GM21717 (cell line): Measurements from ENCODE around the gene RDH11.

Source experiments
- ATAC-seq: cut with Tn5 transposase; IDR thresholded peaks from one replicate; pipeline ENCODE4 v1.9.1; 2021; ENCODE audit warnings: mild to moderate bottlenecking, moderate library complexity; ENCODE audit not compliant: unreplicated experiment

The RDH11 gene

GRCh38 chr14:67650694-67651093 lies 44.9 kb downstream of the RDH11 start:
- no peak for ATAC-seq

GRCh38 chr14:67650151-67650550 lies 45.4 kb downstream of the RDH11 start:
- ATAC-seq: no peak

GRCh38 chr14:67646131-67646530 lies 49.4 kb downstream of the RDH11 start:
- no peak for ATAC-seq

- no peak for ATAC-seq
Observed at GRCh38 chr14:67645414-67645813, 50.1 kb downstream of the RDH11 start.

- no peak for ATAC-seq
Observed at GRCh38 chr14:67644428-67644827, 51.1 kb downstream of the RDH11 start.

- no peak for ATAC-seq
Observed at GRCh38 chr14:67643713-67644112, 51.9 kb downstream of the RDH11 start.

- no peak for ATAC-seq
Observed at GRCh38 chr14:67641902-67642749, 53.4 kb downstream of the RDH11 start.

GRCh38 chr14:67641480-67641879 lies 54.1 kb downstream of the RDH11 start:
- ATAC-seq: no peak

GRCh38 chr14:67638642-67639041 lies 56.9 kb downstream of the RDH11 start:
- no peak for ATAC-seq

- peak; percentile 76 for ATAC-seq
Observed at GRCh38 chr14:67636361-67636919, 59.1 kb downstream of the RDH11 start.

GRCh38 chr14:67633451-67634147 lies 62.0 kb downstream of the RDH11 start:
- no peak for ATAC-seq

- ATAC-seq: no peak
Observed at GRCh38 chr14:67630938-67631337, 64.6 kb downstream of the RDH11 start.

- ATAC-seq: no peak
Observed at GRCh38 chr14:67630186-67630585, 65.4 kb downstream of the RDH11 start.

GRCh38 chr14:67627519-67627918 lies 68.0 kb downstream of the RDH11 start:
- no peak for ATAC-seq
